Chondrocyte (in vitro differentiated cells): ENCODE measurements around the gene CLIC3. TPM values are rescaled to one million over a fixed set of nuclear protein-coding genes. Genes with fewer than 3 reads are reported as not detected.

Experiments used
- DNase-seq: peaks from one replicate; pipeline ENCODE4 v3.0.0; 2021; ENCODE audit warnings: mixed read lengths, low spot score
- H3K27ac Mint-ChIP-seq: one replicate; pipeline ENCODE4 v1.8.0; 2021; ENCODE audit warnings: mild to moderate bottlenecking, moderate library complexity, mixed read lengths; ENCODE audit not compliant: unreplicated experiment
- H3K27me3 Mint-ChIP-seq: 2 replicates; pipeline ENCODE4 v1.8.0; 2021; ENCODE audit warnings: low read depth, mixed read lengths
- H3K36me3 Mint-ChIP-seq: 2 replicates; pipeline ENCODE4 v1.8.0; 2021; ENCODE audit warnings: low read depth, mixed read lengths
- H3K4me1 Mint-ChIP-seq: 2 replicates; pipeline ENCODE4 v1.8.0; 2021; ENCODE audit warnings: low read depth, mild to moderate bottlenecking, mixed read lengths
- H3K4me3 Mint-ChIP-seq: one replicate; pipeline ENCODE4 v1.8.0; 2021; ENCODE audit warnings: mild to moderate bottlenecking, moderate library complexity, mixed read lengths; ENCODE audit not compliant: unreplicated experiment
- H3K9me3 Mint-ChIP-seq: 2 replicates; pipeline ENCODE4 v1.8.0; 2021; ENCODE audit warnings: low read depth, mixed read lengths
- CTCF ChIP-seq: fragments of 200-600 bp; sonication (generic); IDR thresholded peaks from 2 replicates; pipeline ENCODE4 v1.5.0; 2021; ENCODE audit warnings: antibody characterized with exemption, mild to moderate bottlenecking, moderate library complexity
- total RNA-seq: library from RNA; stranded (reverse); gene quantifications from 3 replicates; pipeline ENCODE4 v1.2.1, GENCODE V29; 2021

CLIC3 gene
- total RNA-seq, 1 donor from 2014 or later: 5.5 TPM

- H3K4me1 Mint-ChIP-seq: peaks cover 3% of the 10 kb centered on the region
- TF ChIP-seq CTCF: no peak
Measured at GRCh38 chr9:136953771-136954269, 42.5 kb downstream of the CLIC3 start.

GRCh38 chr9:136952876-136953770 is 43.2 kb downstream of the CLIC3 start:
- Mint-ChIP-seq H3K36me3 (no peaks in the 10 kb centered on the region), H3K9me3 (peaks cover 3% of the 10 kb centered on the region), H3K4me1 (peaks cover 5% of the 10 kb centered on the region), H3K27ac (no peak overlapping the region), H3K27me3 (peaks cover 2% of the 10 kb centered on the region), H3K4me3 (no peak overlapping the region)
- DNase-seq: no peak
- no peak for TF ChIP-seq CTCF

More at GRCh38 chr9:136953771-136954269, 42.5 kb downstream of the CLIC3 start:
- no peak for DNase-seq
- H3K27me3 Mint-ChIP-seq: peaks cover 2% of the 10 kb centered on the region
- peaks cover 3% of the 10 kb centered on the region for H3K9me3 Mint-ChIP-seq
- no peak overlapping the region for H3K4me3 Mint-ChIP-seq
- H3K27ac Mint-ChIP-seq: no peak overlapping the region
- H3K36me3 Mint-ChIP-seq: no peaks in the 10 kb centered on the region

- Mint-ChIP-seq H3K36me3 (no peaks in the 10 kb centered on the region), H3K4me1 (peaks cover 6% of the 10 kb centered on the region), H3K27me3 (peaks cover 2% of the 10 kb centered on the region), H3K27ac (no peak overlapping the region), H3K9me3 (peaks cover 3% of the 10 kb centered on the region), H3K4me3 (no peak overlapping the region)
- DNase-seq: no peak
- no peak for TF ChIP-seq CTCF
Measured at GRCh38 chr9:136952321-136952850, 44.0 kb downstream of the CLIC3 start.

GRCh38 chr9:136951541-136952320 is 44.6 kb downstream of the CLIC3 start, which contains the start of gene LCN12:
TSS of gene LCN12 (plus strand) at chr9:136952273. CDS start at chr9:136952328, 55 bp downstream.
- peaks cover 2% of the 10 kb centered on the region for H3K27me3 Mint-ChIP-seq
- H3K4me3 Mint-ChIP-seq: no peak within 1 kb of the TSS
- peaks cover 2% of the 10 kb centered on the region for H3K9me3 Mint-ChIP-seq
- peaks cover 6% of the 10 kb centered on the region for H3K4me1 Mint-ChIP-seq
- H3K36me3 Mint-ChIP-seq: no peaks in the 10 kb centered on the region
- no peak for DNase-seq
- H3K27ac Mint-ChIP-seq: no peak within 1 kb of the TSS
- no peak for TF ChIP-seq CTCF
